Retinal pigment epithelial cell (primary cell): ENCODE data around the gene PTDSS2.
A peak's percentile ranks its signal among the peaks of the same experiment; 100 is the strongest.
"Not testable (repeated sequence)": the region's sequence is repeated elsewhere in the genome, so short reads cannot be mapped to it uniquely, and the experiment has no call there.

Experiments used
- DNase-seq: peaks from one replicate; pipeline ENCODE4 v3.0.0-alpha.2; 2010; ENCODE audit warnings: low read depth
- H3K4me3 ChIP-seq: 2 replicates; pipeline ENCODE4 v1.5.1; 2011; ENCODE audit warnings: mild to moderate bottlenecking, low read length, control low read depth, moderate library complexity
- CTCF ChIP-seq: conservative IDR thresholded peaks from 2 replicates; pipeline ENCODE4 v1.5.1; 2011; ENCODE audit warnings: low read depth, low read length, control low read depth, inconsistent platforms

The PTDSS2 gene

GRCh38 chr11:464316-464715, 14.2 kb downstream of the PTDSS2 start:
- no peak for TF ChIP-seq CTCF
- DNase-seq = no peak
- H3K4me3 ChIP-seq = no peak overlapping the region

- DNase-seq = no peak
- no peak for TF ChIP-seq CTCF
- no peak overlapping the region for H3K4me3 ChIP-seq
Observed at GRCh38 chr11:465896-466530, 15.9 kb downstream of the PTDSS2 start.

- DNase-seq = no peak
- H3K4me3 ChIP-seq = no peak overlapping the region
- no peak for TF ChIP-seq CTCF
Observed at GRCh38 chr11:468036-468435, 18.0 kb downstream of the PTDSS2 start.

- DNase-seq = no peak
- TF ChIP-seq CTCF = no peak
Observed at GRCh38 chr11:468493-468892, 18.4 kb downstream of the PTDSS2 start.

GRCh38 chr11:469026-469683, 19.1 kb downstream of the PTDSS2 start:
- DNase-seq = not testable (repeated sequence)

More at GRCh38 chr11:468493-468892, 18.4 kb downstream of the PTDSS2 start:
- H3K4me3 ChIP-seq = no peak overlapping the region

GRCh38 chr11:469684-470560, 19.8 kb downstream of the PTDSS2 start:
- H3K4me3 ChIP-seq = peak overlapping the region; percentile 31
- TF ChIP-seq CTCF = peak; percentile 31
- DNase-seq = peak; percentile 63

More at GRCh38 chr11:469026-469683, 19.1 kb downstream of the PTDSS2 start:
- H3K4me3 ChIP-seq = peak overlapping the region; percentile 31

GRCh38 chr11:471468-472145, 21.5 kb downstream of the PTDSS2 start:
- no peak overlapping the region for H3K4me3 ChIP-seq
- DNase-seq = no peak
- TF ChIP-seq CTCF = no peak
